HL-60 (cell line): ENCODE results near the gene PNKP.

ENCODE experiments used
- DNase-seq, 2 experiments: peaks; one replicate each; pipeline ENCODE4 v3.0.0-alpha.2; 2010 to 2020; ENCODE audit warnings: low read depth in 1 of 2, low spot score in 1 of 2
- H3K27ac ChIP-seq: fragments of 250-450 bp; sonication (Bioruptor Pico); replicated peaks from 2 replicates; pipeline ENCODE4 v1.5.1; 2020; ENCODE audit warnings: mild to moderate bottlenecking, moderate library complexity
- H3K27me3 ChIP-seq: fragments of 250-450 bp; sonication (Bioruptor Pico); 2 replicates; pipeline ENCODE4 v1.5.1; 2021; ENCODE audit warnings: mild to moderate bottlenecking, moderate library complexity; ENCODE audit not compliant: insufficient read depth, poor library complexity, severe bottlenecking
- H3K4me3 ChIP-seq: replicated peaks from 2 replicates; pipeline ENCODE4 v1.5.1; 2011; ENCODE audit warnings: mild to moderate bottlenecking, control low read depth, low read length; ENCODE audit not compliant: insufficient read depth
- GABPA ChIP-seq: IDR thresholded peaks from 2 replicates; pipeline ENCODE4 v1.6.1; 2012; ENCODE audit warnings: low read depth
- POLR2AphosphoS5 ChIP-seq: IDR thresholded peaks from 2 replicates; pipeline ENCODE4 v1.6.1; 2012; ENCODE audit warnings: low read depth
- SPI1 ChIP-seq: IDR thresholded peaks from 2 replicates; pipeline ENCODE4 v1.6.1; 2012; ENCODE audit warnings: low read depth, mild to moderate bottlenecking, borderline replicate concordance
- TF ChIP-seq, protein P1 (sequence below): IDR thresholded peaks from 2 replicates; pipeline ENCODE4 v1.6.1; 2012; ENCODE audit warnings: low read depth; ENCODE audit not compliant: insufficient replicate concordance
- TF ChIP-seq, protein P2 (sequence below): IDR thresholded peaks from one replicate; pipeline ENCODE4 v1.5.1; 2011; ENCODE audit warnings: low read length, control low read depth, inconsistent platforms; ENCODE audit not compliant: insufficient read depth

Gene PNKP

DNA sequence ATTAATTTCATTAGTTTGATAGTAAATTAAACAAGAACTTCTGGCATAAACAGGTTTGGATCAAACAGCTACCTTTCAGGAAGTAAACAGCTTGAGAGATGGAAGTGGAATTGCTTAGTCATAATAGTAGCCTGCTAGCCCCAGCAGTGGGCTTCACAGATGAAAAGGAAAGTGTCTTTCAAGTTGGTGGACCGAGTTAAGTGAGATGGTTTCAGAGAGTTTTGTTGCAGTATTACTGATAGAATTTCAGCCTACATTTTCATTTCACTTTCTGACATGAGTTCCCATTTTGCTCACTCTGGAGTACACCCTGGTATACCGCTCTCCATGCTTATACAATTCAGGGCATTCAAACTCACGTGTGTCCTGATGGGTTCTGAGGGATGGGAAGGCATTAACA, 18.4 kb downstream of the PNKP start:
- DNase-seq, result no peak
- H3K4me3 ChIP-seq, result no peak overlapping the region
- no peaks in the 10 kb centered on the region for H3K27me3 ChIP-seq
- H3K27ac ChIP-seq, result peak overlapping the region; percentile 29
- no peak for TF ChIP-seq SPI1
- TF ChIP-seq POLR2AphosphoS5, result no peak
- TF ChIP-seq, protein P1, sequence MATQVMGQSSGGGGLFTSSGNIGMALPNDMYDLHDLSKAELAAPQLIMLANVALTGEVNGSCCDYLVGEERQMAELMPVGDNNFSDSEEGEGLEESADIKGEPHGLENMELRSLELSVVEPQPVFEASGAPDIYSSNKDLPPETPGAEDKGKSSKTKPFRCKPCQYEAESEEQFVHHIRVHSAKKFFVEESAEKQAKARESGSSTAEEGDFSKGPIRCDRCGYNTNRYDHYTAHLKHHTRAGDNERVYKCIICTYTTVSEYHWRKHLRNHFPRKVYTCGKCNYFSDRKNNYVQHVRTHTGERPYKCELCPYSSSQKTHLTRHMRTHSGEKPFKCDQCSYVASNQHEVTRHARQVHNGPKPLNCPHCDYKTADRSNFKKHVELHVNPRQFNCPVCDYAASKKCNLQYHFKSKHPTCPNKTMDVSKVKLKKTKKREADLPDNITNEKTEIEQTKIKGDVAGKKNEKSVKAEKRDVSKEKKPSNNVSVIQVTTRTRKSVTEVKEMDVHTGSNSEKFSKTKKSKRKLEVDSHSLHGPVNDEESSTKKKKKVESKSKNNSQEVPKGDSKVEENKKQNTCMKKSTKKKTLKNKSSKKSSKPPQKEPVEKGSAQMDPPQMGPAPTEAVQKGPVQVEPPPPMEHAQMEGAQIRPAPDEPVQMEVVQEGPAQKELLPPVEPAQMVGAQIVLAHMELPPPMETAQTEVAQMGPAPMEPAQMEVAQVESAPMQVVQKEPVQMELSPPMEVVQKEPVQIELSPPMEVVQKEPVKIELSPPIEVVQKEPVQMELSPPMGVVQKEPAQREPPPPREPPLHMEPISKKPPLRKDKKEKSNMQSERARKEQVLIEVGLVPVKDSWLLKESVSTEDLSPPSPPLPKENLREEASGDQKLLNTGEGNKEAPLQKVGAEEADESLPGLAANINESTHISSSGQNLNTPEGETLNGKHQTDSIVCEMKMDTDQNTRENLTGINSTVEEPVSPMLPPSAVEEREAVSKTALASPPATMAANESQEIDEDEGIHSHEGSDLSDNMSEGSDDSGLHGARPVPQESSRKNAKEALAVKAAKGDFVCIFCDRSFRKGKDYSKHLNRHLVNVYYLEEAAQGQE, result no peak
- no peak for TF ChIP-seq GABPA
- TF ChIP-seq, protein P2, sequence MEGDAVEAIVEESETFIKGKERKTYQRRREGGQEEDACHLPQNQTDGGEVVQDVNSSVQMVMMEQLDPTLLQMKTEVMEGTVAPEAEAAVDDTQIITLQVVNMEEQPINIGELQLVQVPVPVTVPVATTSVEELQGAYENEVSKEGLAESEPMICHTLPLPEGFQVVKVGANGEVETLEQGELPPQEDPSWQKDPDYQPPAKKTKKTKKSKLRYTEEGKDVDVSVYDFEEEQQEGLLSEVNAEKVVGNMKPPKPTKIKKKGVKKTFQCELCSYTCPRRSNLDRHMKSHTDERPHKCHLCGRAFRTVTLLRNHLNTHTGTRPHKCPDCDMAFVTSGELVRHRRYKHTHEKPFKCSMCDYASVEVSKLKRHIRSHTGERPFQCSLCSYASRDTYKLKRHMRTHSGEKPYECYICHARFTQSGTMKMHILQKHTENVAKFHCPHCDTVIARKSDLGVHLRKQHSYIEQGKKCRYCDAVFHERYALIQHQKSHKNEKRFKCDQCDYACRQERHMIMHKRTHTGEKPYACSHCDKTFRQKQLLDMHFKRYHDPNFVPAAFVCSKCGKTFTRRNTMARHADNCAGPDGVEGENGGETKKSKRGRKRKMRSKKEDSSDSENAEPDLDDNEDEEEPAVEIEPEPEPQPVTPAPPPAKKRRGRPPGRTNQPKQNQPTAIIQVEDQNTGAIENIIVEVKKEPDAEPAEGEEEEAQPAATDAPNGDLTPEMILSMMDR, result no peak

DNA sequence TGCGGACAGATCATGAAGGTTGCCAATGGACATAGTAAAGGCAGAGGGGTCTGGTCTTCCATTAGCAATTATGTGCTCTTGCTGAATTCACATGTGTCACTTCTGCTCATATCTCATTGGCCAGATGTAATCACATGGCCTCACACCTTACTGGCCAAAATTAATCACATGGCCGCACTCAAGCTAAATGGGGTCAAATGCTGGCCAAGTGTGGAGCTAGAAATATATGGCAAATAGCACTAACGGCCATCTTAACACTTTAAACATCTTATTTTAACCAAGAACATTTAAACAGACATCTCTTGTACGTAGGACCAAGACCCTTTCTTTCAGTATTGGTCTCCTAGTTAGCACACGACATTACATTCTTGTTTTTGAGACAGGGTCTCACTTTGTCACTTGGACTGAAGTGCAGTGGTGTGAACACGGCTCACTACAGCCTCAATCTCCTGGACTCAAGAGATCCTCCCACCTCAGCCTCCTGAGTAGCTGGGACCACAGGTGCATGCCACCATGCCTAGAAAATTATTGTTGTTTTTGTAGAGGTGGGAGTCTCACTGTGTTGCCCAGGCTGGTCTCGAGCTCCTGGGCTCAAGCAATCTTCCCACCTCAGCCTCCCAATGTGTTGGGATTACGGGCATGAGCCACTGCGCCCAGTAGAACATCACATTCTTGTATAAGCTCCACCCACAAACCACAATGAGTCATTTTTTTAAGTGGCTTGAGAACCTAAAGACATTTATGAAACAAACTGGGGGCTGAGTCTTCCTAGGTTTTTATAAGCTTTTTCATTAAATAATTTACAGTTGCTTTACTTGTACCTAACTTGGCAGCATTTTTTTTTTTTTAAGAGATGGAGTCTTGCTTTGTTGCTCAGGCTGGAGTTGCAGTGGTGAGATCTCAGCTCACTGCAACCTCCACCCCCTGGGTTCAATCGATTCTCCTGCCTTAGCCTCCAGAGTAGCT, 19.4 kb downstream of the PNKP start:
- TF ChIP-seq GABPA (no peak), POLR2AphosphoS5 (no peak), SPI1 (no peak)
- TF ChIP-seq, protein P2, result no peak
- TF ChIP-seq, protein P1, result no peak
- no peaks in the 10 kb centered on the region for H3K27me3 ChIP-seq
- peak in 1 of 2 experiments; percentile 54 for DNase-seq
- H3K27ac ChIP-seq, result peak overlapping the region; percentile 29
- no peak overlapping the region for H3K4me3 ChIP-seq

DNA sequence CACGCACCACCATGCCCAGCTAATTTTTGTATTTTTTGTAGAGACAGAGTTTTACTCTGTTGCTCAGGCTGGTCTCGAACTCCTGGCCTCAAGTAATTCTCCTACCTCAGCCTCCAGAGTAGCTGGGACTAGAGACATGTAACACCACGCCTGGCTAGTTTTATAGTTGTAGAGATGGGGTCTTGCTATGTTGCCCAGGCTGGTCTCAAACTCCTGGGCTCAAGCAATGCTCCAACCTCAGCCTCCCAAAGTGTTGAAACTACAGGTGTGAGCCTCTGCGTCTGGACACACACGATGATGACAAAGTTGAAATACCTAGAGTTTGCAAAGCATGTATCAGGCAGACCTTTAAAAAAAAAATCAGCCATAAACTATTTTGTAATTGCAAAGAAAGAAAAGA, 21.0 kb downstream of the PNKP start:
- Histone ChIP-seq H3K27me3 (no peaks in the 10 kb centered on the region), H3K27ac (no peak overlapping the region), H3K4me3 (no peak overlapping the region)
- TF ChIP-seq POLR2AphosphoS5, result no peak
- no peak for DNase-seq

DNA sequence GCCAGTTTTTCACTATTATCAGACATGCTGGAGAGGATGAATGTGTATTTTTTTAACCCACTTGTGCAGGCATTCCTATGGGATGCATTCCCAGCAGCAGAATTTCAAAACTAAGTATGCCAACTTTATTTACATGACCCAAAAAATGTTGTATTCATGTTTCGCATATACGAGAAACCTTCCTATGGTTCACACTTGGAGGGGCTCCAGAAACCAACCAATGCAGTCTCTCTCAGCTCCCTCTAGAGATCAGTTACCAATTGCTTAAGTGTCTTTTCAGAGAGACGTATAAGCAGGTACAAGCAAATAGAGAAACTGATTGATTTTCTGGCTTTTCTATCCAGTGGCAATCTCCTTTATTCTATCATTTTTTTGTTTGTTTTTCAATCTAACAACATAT, 22.0 kb downstream of the PNKP start:
- no peaks in the 10 kb centered on the region for H3K27me3 ChIP-seq
- H3K4me3 ChIP-seq, result no peak overlapping the region
- TF ChIP-seq, protein P1, result no peak
- TF ChIP-seq GABPA (no peak), POLR2AphosphoS5 (no peak), SPI1 (no peak)
- TF ChIP-seq, protein P2, result no peak
- no peak for DNase-seq
- H3K27ac ChIP-seq, result no peak overlapping the region
